Kasumi-1 (cell line): ENCODE measurements around the gene RIMS4.
A peak's percentile ranks its signal among the peaks of the same experiment; 100 is the strongest.
"Not testable (repeated sequence)": the region's sequence is repeated elsewhere in the genome, so short reads cannot be mapped to it uniquely, and the experiment has no call there.

Experiments
- DNase-seq, 2 experiments: peaks; one replicate each; lab custom pipeline; 2025; lab: John Stamatoyannopoulos, UW

The RIMS4 gene

DNA sequence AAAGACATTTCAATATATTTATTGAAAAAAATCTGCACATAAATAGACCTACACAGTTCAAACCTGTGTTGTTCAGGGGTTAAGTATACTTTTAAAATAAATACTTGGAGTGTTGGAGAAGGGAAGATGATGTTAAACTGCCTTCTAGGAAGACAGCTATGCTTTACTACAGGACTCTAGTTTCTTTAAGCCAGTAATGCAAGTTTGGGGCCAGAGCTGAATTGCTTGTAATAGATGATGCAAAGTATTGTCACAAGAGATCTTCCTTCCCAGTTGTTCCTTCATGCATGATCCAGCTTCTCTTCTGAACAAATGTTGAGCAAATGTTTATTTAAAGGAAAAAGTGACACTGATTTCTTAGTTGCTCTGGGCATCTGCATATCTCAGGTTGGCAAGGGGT is 20.2 kb upstream of the RIMS4 start:
- DNase-seq, result no peak

DNA sequence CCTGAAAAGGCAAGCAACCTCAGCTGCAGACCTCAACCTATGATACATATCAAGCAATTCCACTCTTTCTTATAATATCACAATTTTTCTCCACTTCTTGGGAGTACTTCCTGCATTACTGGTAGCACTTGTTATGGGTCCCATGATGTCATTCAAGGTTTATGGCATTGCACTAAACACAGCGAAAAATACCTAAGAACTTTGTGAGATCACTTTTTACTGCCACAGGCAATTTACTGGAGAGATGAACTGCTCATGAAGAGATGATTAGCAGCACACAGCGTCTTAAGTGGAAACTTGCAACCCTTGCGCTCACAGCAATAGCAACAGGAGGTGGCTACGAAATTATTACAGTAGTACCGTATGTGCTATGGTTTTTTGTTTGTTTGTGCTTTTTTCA is 19.3 kb upstream of the RIMS4 start:
- DNase-seq, result no peak

DNA sequence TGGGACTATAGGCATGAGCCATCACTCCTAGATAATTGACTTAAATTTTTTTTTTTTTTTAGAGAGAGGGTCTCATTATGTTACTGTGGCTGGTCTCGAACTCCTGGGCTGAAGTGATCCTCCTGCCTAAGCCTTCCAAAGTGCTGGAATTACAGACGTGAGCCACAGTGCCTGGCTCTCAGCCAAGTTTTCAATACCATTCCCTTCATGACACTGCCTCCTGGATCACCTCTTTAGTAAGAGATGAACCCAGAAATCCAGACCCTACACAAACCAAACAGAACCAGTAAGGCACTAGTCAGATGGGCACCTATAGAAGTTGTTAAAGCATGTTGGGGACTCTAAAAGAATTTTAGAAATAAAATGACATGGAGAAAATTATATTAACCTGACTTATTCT is 18.3 kb upstream of the RIMS4 start:
- DNase-seq, result no peak

DNA sequence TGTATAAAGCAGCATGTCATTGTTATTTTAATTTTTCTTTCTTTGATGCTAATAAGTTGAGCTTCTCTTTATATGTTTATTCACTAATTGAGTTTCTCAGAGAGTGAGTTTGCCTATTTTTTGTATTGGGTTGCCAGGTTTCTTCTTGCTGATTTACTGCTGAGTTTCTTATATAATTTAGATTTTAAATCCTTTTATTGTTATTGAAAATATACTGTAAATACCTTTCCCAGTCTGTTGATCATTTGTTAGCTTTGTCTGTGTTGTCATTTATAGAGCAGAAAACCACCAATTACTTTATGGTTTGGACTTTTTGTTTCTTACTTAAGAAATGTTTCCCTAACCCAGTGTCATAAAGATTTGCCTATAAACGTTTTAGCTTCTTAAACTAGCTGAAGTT is 17.1 kb upstream of the RIMS4 start:
- DNase-seq, result no peak

DNA sequence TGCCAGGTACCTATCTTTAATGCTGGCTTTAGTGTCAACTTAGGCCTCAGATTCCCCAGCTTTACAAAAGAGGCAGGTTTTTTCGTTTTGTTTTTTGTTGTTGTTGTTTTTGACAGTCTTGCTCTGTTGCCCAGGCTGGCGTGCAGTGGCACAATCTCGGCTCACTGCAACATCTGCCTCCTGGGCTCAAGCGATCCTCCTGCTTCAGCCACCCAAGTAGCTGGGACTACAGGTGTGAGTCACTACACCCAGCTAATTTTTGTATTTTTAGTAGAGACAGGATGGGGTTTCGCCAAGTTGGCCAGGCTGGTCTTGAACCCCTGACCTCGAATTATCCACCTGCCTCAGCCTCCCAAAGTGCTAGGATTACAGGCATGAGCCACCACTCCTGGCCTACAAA is 11.2 kb upstream of the RIMS4 start:
- not testable (repeated sequence) for DNase-seq

DNA sequence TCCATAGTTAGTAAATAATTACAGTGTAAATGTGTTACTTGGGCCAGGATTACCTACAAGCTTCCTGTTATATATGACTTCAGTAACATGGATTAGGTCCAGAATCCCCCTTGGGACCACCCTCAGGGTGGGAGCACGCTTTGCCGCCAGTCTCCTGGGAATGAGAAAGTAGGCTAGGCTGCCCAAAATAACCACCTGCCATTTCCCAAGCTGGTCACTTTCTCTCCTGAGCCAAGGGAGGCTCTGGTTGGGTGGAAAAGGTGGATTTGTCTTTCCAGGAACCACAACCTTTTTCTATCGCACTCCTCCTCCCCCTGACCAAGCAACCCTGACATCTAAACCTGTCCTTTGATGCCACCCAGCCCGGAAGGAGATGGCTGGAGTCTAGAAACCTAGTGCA is 9.6 kb upstream of the RIMS4 start:
- no peak for DNase-seq

DNA sequence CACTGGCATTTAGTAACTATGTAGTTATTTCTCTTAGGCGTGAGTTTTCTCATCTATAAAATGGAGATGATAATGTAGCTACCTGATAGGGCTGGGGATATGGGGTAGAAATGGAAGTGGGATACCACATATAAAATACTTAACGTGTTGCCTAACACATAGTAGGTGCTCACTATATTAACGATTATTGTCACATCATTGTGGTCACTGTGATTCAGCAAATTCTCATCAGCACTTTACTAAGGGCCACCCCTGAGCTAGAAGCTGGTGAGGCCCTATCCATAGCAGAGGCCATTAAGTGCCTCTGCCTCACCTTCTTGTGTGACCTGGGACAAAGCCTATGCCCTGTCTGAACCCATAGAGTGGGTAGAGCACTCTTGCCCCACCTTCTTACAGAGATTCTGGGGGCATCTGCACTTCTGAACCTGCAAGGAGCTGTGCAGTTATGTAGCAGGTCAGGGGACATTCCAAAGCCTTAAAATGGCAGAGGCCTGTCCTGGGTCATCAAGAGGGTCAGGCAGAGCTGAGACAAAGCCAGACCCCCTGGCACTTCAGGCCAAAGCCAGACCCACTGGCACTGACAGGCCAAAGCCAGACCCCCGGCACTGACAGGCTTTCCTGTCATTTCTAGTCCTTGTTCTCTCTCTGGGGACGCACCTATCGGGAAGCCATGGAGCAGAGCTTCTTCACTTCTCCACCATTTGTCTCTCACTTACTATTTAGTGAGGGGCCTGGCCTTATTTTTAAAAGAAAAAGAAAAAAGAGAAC is 7.0 kb upstream of the RIMS4 start:
- no peak for DNase-seq

DNA sequence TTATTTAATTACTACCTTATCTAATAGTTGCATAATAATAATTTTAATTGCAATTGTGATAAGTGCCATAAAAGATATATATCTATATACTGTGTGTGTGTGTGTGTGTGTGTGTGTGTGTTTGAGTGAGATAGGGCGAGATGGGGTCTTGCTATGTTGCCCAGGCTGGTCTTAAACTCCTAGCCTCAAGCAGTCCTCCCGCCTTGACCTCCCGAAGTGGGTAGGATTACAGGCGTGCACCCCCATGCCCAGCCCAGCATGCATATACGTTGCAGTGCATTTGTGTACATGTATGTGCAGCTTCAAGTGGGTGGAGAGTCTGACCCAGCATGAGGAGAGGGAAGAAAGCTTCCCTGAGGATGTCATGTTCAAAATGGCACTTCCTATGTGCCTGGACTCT is 4.6 kb upstream of the RIMS4 start:
- DNase-seq, result no peak

DNA sequence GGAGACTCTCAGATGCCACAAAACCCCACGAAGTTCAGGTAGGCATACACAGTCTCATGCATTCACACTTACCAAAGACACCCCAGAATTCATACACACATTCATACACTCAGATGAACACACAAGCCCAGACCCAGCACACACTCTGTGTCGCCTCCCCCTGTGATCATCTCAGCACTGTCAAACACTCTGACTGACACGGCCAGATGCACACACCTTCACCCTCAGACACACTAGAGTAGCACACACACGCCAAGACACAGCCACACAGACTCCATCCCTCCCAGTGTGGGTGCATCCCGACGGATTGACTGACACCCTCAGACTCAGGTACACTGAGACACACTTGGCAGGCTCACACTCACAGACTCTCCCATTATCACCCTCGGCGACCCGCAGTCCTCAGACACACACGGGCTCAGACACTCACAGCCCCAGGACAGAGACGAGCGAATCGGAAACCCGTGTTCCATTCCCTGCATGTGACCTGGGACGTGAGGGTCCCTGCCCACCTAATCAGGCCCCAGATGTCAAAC is 872 bp upstream of the RIMS4 start:
- no peak for DNase-seq

DNA sequence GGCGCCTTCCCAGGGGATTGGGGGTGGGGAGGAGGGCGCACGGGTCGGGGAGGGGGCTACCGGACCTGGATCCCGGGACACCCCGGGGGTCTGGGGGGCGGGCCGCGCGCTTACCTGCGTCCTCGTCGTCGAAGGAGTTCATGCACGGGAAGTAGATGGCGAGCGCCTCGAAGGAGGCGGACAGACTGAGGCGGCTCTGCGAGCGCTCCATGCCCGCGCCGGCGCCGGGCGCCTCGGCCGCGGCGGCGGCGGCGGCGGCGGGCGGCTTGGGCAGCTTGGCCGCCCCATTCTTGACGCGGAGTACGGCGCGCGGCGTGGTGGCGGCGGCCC is 320 bp downstream of the RIMS4 start:
- no peak for DNase-seq

DNA sequence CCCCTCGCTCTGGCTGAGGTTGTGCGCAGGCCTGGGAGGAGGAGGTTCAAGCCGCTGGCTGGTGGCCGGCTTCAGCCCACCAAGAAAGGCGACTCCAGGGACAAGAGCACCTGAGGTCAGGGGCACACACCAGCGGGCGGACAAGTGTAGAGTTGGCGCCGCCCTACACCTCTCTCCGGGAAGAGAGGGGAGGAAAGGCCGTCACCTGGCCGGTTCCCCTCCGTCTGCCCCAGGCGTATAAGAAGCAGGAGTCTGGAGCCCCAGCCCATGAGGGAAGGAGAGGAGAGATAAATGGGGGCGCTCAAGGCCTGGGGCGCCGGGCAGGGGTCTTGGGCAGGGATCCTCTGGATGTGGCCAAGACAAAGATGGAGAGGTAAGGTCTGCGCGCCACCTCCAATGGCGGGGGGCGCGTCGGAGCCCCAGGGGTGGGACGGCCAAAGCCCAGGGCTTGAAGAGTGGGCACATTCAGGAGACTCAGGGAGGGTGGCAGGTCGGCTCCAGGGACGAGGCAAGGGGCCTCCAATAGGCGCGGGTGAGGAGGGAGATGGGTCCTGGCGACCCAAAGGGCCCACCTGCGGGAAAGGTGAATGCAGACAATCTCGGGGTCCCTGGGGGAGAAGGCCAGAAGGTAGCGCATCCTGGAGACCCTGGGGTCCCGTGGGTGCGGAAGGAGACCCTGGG is 826 bp downstream of the RIMS4 start:
- DNase-seq, result no peak

DNA sequence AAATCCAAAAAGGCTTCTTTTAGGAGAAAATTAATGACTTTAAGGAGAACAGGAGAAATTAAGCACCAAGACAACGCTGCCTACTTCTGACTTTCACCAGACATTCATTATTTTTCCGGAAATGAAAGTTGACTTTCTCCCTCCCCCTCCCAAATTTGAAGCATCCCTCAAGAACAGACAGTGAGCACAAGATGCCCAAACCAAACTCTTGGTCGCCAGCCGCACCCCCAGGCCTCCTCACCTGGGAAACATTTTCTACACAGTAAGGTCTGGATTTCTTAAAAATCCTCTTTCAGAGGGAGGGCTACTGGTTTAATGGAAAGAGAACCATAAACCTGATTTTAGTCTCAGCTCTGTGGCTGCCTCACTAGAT is 2.7 kb downstream of the RIMS4 start:
- no peak for DNase-seq

DNA sequence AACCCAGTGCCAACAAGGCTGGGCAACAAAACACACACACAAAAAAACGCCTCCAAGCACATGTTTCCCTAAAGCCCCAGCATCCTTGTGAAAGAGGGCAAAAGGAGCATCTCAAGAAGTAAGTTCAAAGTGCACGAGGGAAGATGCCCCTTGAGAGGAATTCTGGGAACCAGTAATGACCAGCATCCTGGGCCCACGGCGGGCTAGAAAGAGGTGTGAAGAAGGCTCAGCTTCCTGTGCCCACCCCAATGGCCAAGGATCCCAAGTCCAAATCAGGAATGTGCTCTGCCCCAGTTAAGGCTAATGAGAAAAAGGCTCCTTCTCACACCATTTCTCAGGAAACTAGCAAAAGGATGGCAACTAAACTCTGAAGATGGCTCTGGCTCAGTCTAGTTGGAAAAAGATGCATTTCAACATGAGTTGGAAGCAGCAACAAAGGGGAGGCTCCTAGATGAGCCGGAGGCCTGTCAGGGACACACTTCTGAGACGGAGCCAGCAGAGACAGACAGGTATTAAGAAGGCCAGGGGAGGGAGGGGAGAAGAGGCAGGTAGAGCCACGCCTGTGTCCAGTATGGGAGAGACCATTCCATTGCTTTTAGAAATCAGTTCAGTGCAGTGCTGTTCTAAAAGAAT is 3.2 kb downstream of the RIMS4 start:
- no peak for DNase-seq

DNA sequence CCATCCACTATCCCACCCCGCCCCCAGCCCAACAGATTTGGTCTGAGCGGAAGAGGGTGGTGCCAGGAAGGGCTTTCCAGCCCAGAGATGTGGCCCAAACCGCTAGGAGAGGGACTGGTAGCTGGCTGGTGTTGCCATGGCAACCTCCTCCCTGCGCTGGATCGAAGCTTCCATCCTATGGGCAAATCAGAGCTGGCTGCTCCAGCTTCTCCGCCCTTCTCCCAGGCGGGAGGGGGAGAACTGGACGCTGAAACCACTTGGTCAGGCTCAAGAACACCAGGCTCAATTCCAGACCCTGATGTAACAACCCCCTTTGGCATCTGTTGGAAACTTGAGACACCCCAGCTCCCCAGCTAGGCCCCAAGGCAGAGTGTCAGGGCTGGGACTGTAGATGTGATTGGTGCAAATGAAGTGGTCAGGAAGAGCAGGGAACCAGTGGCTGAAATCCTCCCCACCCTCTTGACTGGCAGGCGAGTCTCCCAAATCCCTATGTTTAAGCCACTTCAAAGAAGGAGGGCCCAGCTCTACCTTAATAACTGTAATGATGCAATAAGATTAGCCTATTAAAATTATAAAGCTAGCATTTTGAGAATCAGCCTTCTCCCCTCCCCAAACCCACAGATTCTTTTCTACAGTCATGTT is 4.2 kb downstream of the RIMS4 start:
- DNase-seq, result no peak

DNA sequence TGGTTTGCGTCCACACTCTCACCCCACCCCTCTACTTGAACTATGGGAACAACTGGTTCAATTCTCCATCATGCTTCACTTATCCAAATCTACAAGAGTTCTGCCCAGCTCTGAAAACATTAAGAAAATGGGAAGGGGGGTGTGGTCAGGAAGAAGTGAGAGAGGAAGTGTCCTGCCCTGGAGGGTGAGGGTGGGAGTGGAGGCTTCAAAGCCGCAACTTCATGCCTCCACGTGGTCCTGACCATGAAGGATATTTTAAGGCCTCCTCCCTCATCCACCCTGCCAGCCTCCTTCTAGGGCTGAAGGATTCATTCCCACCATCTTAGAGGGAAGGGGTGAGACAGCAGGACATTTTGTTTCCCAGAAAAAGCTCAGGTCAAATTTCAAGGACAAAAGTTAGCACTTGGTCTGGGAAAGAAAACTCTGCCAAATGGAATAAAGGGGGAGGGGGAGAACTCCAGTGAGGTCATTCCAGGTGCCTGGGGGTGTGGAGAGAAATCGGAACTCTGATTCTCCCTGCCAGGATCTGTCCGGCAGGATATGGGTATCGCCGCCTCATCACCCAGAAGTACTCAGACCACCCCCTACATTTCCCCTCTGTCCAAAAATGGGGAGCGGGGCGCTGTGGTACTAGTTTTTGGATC is 4.9 kb downstream of the RIMS4 start:
- no peak for DNase-seq

DNA sequence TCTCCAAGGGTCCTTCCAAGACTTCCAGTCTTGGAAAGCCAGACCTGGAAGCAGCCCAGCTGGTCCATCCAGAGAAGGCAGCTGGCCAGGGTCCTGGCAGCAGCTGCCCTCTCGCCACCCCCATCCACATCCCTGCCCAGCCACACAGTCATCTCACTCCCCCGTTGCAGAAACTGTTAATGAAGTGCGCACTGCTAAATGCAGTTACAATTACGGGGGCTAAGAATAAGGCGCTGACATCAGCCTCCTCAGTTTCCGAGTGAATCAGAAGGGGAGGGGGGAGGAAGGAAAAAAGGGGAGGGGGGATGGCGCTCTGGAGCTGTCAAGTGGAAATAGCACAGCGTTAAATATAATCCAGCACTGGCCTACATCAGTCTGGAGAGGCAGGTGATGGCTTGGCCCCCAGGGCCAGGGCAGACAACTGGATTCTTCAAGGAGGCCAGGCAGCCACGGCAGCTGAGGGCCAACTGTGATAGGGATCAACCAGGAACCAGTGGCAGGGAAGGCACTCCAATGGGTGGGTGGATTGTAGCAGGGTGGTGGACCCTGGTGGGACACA is 6.9 kb downstream of the RIMS4 start:
- DNase-seq, result no peak

DNA sequence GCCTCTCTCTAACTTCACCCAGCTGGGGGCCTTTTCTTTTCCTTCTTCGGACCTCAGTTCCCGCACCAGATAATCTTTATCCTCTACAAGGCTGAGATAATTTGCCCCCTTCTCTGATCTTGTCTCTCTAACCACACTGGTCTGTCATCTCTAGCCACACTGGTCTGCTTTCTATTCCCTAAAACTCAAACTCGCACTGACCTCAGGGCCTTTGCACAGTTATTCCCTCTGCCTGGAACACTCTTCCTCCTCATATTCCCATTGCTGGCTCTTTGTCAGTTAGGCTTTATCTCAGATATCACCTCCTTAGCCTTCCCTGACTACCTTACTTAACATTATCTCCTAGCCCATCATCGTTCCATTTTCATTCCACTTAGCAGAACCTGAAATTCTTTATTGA is 7.6 kb downstream of the RIMS4 start:
- no peak for DNase-seq

DNA sequence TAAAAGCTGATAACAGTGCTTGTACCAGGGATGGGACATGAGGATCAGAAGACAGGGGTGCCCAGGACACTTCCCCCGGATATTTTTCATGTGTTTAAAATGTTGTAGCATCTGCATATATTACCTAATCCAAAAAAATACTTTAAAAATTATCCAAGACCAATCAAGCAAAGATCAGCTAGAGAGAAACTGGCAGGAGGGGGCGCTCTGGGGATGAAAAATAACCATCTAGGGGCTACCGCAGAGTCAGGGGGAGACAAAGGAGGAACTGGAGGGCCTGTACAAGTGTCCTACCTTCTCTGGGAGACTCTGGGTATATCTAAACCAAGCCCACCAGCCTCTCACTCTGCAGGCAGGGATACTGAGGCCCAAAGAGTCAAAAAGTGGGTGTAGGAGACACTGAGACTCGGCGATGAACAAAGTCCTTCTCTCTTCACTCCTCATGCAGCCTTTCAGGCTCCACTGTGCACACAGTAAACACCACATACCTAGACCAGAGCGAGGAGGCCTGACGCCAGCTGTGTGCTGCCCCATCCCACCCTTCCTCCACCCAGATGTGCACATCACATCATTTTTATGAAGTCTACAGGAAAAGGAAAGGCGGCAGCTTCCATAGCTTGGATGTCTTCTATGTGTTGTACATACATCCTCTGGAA is 9.8 kb downstream of the RIMS4 start:
- peak in 1 of 2 experiments; percentile 1 for DNase-seq

DNA sequence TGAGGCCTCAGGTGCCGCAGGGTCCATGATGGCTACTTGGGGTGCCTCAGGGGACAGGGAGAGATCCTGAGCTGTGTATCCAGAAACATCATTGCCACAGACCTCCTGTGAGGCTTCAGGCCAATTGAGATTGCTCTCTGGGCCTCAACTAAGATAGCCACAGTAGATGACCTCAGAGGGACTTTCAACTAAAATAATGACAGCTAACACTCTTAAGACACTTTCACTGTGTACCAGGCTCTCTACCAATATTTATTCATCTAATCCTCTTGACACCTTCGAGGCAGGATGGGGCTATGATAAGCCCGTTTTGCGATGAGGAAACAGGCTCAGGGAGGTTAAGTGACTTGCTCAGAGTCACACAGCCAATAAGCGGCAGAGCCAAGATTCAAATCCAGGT is 10.7 kb downstream of the RIMS4 start:
- no peak for DNase-seq

DNA sequence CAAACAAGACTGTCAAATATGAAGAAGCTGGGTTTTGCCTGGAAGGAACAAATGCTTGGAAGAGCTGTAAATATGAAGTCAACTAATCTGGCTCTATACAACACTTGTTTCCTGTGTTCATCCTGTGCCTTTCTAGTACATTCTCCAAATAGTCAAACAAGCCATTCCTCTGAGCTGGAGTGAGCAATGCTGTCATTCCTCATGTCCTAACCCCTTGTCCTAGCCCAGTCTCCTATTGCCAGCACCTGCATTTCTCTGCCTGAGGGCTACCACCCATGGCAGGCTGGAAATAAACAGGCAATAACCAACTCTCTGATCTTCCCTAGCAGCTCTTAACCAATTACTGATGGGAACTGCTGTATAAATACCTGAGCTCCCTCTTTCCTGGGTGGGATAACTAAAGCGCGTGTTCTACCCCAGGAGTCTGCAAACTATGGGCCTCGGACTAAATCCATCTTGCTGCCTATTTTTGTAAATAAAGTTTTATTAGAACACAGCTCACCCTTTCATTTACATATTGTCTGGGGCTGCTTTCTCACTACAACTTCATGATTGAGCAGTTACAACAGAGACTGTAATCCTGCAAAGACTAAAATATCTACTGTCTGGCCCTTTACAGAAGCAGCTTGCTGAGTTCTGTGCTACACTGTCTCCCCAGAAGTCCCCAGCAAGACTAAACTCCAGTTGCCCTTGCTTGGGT is 13.4 kb downstream of the RIMS4 start:
- no peak for DNase-seq

DNA sequence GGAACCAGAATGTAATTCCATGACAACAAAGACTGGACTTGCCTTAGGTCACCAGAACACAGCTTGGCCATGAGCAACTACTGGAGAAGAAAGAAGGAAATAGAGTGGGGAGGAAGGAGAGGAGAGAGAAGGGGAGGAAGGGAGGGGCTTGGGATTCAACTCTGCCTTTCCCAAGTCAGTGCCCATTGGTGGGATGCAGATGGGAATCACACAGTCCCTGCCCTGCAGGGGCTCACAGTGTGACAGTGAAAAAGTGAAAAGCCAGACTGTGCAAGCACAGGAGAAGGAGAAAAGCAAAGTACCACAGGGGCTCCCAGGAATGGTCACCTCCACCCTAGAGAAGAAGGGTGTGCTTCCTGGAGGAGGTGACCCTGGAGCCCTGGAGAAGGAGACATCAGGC is 14.0 kb downstream of the RIMS4 start:
- no peak for DNase-seq
